C4-2B (cell line): ENCODE data around the gene OR2T27.
A peak's percentile ranks its signal among the peaks of the same experiment; 100 is the strongest.

Source experiments
- ZFX ChIP-seq: fragments of 450-650 bp; IDR thresholded peaks from 2 replicates; pipeline ENCODE4 v1.6.1; 2017
- TF ChIP-seq, protein P1 (sequence below): fragments of 450-650 bp; conservative IDR thresholded peaks from 2 replicates; pipeline ENCODE4 v1.5.1; 2017; ENCODE audit warnings: mild to moderate bottlenecking

DNA sequence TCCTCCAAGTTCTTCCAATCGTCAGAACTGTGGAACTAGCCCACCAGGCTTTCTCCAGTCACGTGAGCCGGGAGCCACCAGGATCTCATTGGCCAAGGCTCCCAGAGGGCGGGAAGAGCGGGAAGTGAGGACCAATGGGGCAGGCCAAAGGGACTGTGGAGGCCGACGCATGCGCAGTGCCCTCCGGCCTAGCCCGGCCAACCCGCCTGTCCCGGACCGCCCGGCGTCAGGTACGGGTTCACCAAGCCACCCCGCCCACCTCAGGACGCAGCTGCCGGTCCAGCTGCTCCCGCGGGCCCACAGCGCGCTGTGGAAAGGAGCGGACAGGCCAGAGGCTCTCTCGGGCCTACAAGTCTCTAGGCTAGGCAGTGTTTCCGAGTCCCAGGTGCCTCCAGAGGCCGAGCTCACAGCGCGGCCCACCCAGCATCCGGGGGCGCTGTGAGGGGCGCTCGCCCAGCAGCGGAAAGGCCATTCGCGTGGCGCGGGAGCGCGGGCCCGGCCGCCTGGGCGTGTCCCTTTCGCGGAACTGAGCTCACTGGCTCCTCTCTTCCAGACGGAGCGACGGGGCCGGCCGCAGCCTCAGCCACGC, 36.3 kb upstream of the OR2T27 start:
- TF ChIP-seq, protein P1, sequence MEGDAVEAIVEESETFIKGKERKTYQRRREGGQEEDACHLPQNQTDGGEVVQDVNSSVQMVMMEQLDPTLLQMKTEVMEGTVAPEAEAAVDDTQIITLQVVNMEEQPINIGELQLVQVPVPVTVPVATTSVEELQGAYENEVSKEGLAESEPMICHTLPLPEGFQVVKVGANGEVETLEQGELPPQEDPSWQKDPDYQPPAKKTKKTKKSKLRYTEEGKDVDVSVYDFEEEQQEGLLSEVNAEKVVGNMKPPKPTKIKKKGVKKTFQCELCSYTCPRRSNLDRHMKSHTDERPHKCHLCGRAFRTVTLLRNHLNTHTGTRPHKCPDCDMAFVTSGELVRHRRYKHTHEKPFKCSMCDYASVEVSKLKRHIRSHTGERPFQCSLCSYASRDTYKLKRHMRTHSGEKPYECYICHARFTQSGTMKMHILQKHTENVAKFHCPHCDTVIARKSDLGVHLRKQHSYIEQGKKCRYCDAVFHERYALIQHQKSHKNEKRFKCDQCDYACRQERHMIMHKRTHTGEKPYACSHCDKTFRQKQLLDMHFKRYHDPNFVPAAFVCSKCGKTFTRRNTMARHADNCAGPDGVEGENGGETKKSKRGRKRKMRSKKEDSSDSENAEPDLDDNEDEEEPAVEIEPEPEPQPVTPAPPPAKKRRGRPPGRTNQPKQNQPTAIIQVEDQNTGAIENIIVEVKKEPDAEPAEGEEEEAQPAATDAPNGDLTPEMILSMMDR: no peak
- peak; percentile 35; the same call in 1 of the 2 replicates for TF ChIP-seq ZFX
